ENCODE data around the gene DEXI. TPM values are rescaled to one million over a fixed set of nuclear protein-coding genes. Genes with fewer than 3 reads are reported as not detected.

DEXI gene
- total RNA-seq, 4 donors from 2014 or later: 56.8 to 71.5 (median 64.5) TPM

GRCh38 chr16:10895053-10895946 is 47.0 kb downstream of the DEXI start:
- TF ChIP-seq, protein P1, sequence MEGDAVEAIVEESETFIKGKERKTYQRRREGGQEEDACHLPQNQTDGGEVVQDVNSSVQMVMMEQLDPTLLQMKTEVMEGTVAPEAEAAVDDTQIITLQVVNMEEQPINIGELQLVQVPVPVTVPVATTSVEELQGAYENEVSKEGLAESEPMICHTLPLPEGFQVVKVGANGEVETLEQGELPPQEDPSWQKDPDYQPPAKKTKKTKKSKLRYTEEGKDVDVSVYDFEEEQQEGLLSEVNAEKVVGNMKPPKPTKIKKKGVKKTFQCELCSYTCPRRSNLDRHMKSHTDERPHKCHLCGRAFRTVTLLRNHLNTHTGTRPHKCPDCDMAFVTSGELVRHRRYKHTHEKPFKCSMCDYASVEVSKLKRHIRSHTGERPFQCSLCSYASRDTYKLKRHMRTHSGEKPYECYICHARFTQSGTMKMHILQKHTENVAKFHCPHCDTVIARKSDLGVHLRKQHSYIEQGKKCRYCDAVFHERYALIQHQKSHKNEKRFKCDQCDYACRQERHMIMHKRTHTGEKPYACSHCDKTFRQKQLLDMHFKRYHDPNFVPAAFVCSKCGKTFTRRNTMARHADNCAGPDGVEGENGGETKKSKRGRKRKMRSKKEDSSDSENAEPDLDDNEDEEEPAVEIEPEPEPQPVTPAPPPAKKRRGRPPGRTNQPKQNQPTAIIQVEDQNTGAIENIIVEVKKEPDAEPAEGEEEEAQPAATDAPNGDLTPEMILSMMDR (IDR thresholded peaks at IDR 0.05): no peak
- DNase-seq (ENCODE audit: low spot score) (no peak), ATAC-seq (ENCODE audit: low FRiP score) (no peak)

DNA sequence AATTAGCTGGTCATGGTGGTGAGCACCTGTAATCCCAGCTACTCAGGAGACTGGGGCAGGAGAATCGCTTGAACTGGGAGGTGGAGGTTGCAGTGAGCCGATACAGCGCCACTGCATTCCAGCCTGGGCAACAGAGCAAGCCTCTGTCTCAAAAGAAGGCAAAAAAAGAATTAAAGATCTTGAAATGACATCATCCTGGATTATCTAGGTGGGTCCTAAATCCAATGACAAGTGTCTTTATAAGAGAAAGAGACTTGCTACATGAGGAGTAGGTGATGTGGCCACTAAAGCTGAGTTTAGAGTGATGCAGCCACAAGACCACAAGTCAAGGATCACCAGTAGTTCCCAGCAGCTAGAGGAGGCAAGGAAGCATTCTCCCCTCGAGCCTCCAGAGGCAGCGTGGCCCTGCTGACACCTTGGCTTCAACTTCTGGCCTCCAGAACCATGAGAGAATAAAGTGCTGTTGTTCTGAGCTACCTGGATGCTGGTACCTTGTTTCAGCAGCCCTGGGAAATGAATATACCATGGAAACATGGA is 49.4 kb downstream of the DEXI start:
- TF ChIP-seq, protein P1 (IDR thresholded peaks at IDR 0.05): no peak

DNA sequence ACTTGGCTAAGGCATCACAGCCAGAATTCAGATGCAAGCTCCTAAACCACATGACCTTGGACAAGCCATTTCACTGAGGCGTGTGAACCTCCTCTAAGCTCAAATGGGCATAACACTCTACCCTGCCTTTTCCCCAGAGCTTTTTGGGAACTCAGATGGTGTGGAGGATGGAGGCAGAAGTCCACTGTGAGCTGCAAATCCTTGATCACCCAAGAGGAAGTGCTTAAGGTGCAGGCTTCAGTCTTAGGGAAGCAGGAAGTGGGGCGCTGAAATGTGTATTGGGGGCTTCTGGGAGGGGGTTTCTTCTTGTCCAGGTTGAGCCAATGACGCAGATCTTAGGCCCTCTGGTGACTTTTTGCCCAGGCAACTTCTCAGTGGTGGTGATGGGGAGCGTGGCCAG is 52.4 kb downstream of the DEXI start:
- TF ChIP-seq, protein P1 (IDR thresholded peaks at IDR 0.05): no peak
- no peak for DNase-seq (ENCODE audit: low spot score)
- ATAC-seq (ENCODE audit: low FRiP score): no peak

More for the DNA sequence above, 49.4 kb downstream of the DEXI start:
- ATAC-seq (ENCODE audit: low FRiP score): no peak
- DNase-seq (ENCODE audit: low spot score): no peak

GRCh38 chr16:10888320-10888937 is 53.8 kb downstream of the DEXI start:
- TF ChIP-seq, protein P1 (IDR thresholded peaks at IDR 0.05): no peak
- DNase-seq (ENCODE audit: low spot score) (no peak), ATAC-seq (ENCODE audit: low FRiP score) (no peak)

DNA sequence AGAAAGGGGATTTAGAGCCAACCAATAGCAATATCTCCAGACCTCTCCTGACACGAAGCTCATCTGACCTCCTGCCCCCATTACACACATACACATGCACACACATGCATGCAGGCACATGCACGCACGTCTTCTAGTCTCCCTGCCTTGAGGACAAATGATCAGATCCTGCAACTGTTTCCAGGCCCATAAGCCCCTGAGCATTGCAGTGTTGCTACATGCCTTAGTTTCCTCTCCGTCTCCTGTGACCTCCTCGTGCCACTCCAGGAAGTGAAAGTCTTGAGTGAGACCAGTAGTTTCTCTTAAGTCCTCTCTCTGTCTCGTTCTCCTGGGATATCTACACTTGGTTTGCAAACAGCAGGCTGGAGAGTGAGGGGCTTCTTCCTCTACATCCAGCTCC is 57.0 kb downstream of the DEXI start:
- TF ChIP-seq, protein P1 (IDR thresholded peaks at IDR 0.05): no peak
- no peak for DNase-seq (ENCODE audit: low spot score)
- no peak for ATAC-seq (ENCODE audit: low FRiP score)

DNA sequence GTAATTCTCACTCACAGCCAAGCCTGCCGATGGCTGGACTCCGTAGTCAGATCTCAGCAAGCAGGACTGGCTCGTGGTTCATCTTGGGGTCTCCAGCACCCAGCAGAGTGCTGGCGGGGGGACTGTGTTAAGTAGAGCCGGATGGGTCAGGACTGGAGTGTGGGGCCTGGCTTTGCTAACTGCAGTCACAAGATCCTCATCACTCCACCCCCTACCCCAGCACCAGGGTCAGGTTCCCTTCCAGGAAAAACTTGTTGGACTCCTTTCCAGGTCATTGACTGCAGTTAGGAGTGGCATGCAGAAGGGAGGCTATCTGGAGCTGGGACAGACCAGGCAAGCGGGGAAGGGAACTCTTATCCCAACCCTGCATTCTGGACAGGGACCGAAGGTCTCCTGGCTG is 59.3 kb downstream of the DEXI start:
- TF ChIP-seq, protein P1 (IDR thresholded peaks at IDR 0.05): no peak
- DNase-seq (ENCODE audit: low spot score) (no peak), ATAC-seq (ENCODE audit: low FRiP score) (no peak)

Data from omental fat pad (tissue), 4 donors.